Esophagus squamous epithelium (tissue), 5 donors: Measurements from ENCODE around the gene EFHC2. TPM values are rescaled to one million over a fixed set of nuclear protein-coding genes. Genes with fewer than 3 reads are reported as not detected.

Experiments used
- DNase-seq: peaks from one replicate; lab custom pipeline; 2025; lab: John Stamatoyannopoulos, UW
- H3K27ac ChIP-seq, 4 donors: fragments of 200-600 bp; sonication (generic); one replicate each; pipeline ENCODE4 v1.5.1; 2016 to 2019; ENCODE audit warnings: mild to moderate bottlenecking in 1 of 4
- H3K27me3 ChIP-seq, 4 donors: fragments of 200-600 bp; sonication (generic); 1 replicate in 3 of 4; 2 replicates in 1 of 4; pipeline versions ENCODE4 v1.5.1 to v1.6.0; 2017 to 2021; ENCODE audit warnings: antibody characterized with exemption in 1 of 4
- H3K36me3 ChIP-seq, 3 donors: fragments of 200-600 bp; sonication (generic); one replicate each; pipeline ENCODE4 v1.5.1; 2016 to 2019
- H3K4me1 ChIP-seq, 3 donors: fragments of 200-600 bp; sonication (generic); one replicate each; pipeline ENCODE4 v1.5.1; 2017 to 2019
- H3K4me3 ChIP-seq, 4 donors: fragments of 200-600 bp; sonication (generic); 1 replicate in 3 of 4; 2 replicates in 1 of 4; pipeline ENCODE4 v1.5.1; 2016 to 2019; ENCODE audit warnings: mild to moderate bottlenecking in 2 of 4, moderate library complexity in 1 of 4
- H3K9me3 ChIP-seq, 3 donors: fragments of 200-600 bp; sonication (generic); one replicate each; pipeline ENCODE4 v1.5.1; 2016 to 2019
- POLR2A ChIP-seq, 4 donors: fragments of 450-650 bp; IDR thresholded peaks; one replicate each; pipeline ENCODE4 v1.6.1; 2017; ENCODE audit warnings: antibody characterized with exemption in 4 of 4, mild to moderate bottlenecking in 4 of 4, moderate library complexity in 3 of 4
- WGBS, 2 donors: methylation state at CpG; one replicate each; pipeline ENCODE4 v1.1.5; 2018; 5-methylcytosine and 5-hydroxymethylcytosine counted together
- intact Hi-C: fragments of 100-400 bp; cut with DNase I; formaldehyde crosslinking; loops from one replicate; pipeline ENCODE4 v1.15.0; 2022
- total RNA-seq, 4 donors: library from RNA; depleted of rRNA; stranded (reverse); fragments of >200 nt; gene quantifications; one replicate each; pipeline ENCODE4 v1.1.0, GENCODE V29; 2016
- TF ChIP-seq, protein P1 (sequence below), 6 experiments: fragments of 450-650 bp in 4 of 6; fragments of 200-600 bp in 2 of 6; sonication (generic) in 2 of 6; IDR thresholded peaks; one replicate each; pipeline ENCODE4 v1.5.1; 2016 to 2019; ENCODE audit warnings: antibody characterized with exemption in 6 of 6, mild to moderate bottlenecking in 4 of 6, moderate library complexity in 4 of 6
- donor health status: DM: yes; HTN: yes; CAD: no.

Gene EFHC2
- total RNA-seq, 4 donors from 2014 or later = 0.22 to 3.1 (median 2.0) TPM

GRCh38 chrX:44247468-44247867 lies 96.0 kb downstream of the EFHC2 start:
- intact Hi-C loops = no loop called here
- H3K27me3 ChIP-seq = no peaks in the 10 kb centered on the region
- no peaks in the 10 kb centered on the region for H3K9me3 ChIP-seq

GRCh38 chrX:44246826-44247225 lies 96.6 kb downstream of the EFHC2 start:
- H3K27me3 ChIP-seq = no peaks in the 10 kb centered on the region
- no peaks in the 10 kb centered on the region for H3K4me1 ChIP-seq
- H3K9me3 ChIP-seq = no peaks in the 10 kb centered on the region
- H3K27ac ChIP-seq = no peak overlapping the region
- H3K4me3 ChIP-seq = no peak overlapping the region
- no peak for DNase-seq
- intact Hi-C loops = no loop called here
- H3K36me3 ChIP-seq = no peaks in the 10 kb centered on the region
- 49 to 80% methylated on average over 2 of the region's 2 CpGs for WGBS, 2 donors
- TF ChIP-seq, protein P1, sequence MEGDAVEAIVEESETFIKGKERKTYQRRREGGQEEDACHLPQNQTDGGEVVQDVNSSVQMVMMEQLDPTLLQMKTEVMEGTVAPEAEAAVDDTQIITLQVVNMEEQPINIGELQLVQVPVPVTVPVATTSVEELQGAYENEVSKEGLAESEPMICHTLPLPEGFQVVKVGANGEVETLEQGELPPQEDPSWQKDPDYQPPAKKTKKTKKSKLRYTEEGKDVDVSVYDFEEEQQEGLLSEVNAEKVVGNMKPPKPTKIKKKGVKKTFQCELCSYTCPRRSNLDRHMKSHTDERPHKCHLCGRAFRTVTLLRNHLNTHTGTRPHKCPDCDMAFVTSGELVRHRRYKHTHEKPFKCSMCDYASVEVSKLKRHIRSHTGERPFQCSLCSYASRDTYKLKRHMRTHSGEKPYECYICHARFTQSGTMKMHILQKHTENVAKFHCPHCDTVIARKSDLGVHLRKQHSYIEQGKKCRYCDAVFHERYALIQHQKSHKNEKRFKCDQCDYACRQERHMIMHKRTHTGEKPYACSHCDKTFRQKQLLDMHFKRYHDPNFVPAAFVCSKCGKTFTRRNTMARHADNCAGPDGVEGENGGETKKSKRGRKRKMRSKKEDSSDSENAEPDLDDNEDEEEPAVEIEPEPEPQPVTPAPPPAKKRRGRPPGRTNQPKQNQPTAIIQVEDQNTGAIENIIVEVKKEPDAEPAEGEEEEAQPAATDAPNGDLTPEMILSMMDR (IDR thresholded peaks at IDR 0.05) = no peak
- TF ChIP-seq POLR2A (IDR thresholded peaks at IDR 0.05) = no peak

More at GRCh38 chrX:44247468-44247867, 96.0 kb downstream of the EFHC2 start:
- 79 to 100% methylated on average over 4 of the region's 4 CpGs for WGBS, 2 donors
- TF ChIP-seq POLR2A (IDR thresholded peaks at IDR 0.05) = no peak
- TF ChIP-seq, protein P1 (IDR thresholded peaks at IDR 0.05) = no peak
- Histone ChIP-seq H3K4me1 (no peaks in the 10 kb centered on the region), H3K4me3 (no peak overlapping the region), H3K27ac (no peak overlapping the region), H3K36me3 (no peaks in the 10 kb centered on the region)
- no peak for DNase-seq

DNA sequence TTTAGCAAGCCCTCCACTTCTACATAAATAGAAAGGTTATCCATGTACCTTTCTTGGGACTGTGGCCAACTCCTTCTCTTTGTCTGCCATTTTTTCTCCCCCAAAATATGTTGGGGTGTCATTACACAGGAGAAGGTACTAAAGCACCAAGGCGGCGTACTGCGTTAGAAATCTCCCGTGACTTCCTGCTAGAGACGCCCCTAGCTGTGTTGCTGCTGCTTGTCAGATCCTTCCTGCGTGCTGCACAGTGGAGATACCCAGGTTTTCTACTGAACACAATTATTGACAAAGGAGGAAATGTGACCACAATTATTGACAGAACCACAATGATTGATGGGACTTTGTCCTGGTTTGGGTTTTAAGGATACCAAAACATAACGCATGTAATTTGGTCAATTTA lies 97.7 kb downstream of the EFHC2 start:
- DNase-seq = no peak
- TF ChIP-seq, protein P1 (IDR thresholded peaks at IDR 0.05) = no peak
- no peak for TF ChIP-seq POLR2A (IDR thresholded peaks at IDR 0.05)
- Histone ChIP-seq H3K27me3 (no peaks in the 10 kb centered on the region), H3K27ac (no peak overlapping the region), H3K9me3 (no peaks in the 10 kb centered on the region), H3K4me1 (no peaks in the 10 kb centered on the region), H3K4me3 (no peak overlapping the region), H3K36me3 (no peaks in the 10 kb centered on the region)
- 59 to 91% methylated on average over 5 to 7 of the region's 7 CpGs for WGBS, 2 donors
- intact Hi-C loops = no loop called here

DNA sequence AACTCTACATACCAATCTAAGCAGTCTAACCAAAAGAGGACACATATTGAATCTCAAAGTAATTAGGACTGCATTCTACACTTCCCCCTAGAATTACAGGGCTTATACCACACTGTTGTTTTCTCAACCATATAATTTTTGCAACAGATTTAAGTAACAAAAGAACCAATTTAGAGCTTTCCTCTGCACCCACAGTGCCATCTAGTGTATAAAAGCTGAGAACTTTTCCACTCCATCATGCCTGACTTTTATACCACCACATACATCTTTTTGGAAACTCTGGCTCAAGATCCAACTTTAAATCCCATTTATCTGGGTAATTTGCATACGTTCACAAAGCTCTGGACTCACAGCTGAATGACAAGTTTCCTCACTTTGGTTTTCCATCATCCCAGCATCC lies 99.5 kb downstream of the EFHC2 start:
- no peak for DNase-seq
- H3K27ac ChIP-seq = no peak overlapping the region
- intact Hi-C loops = loop anchor here (5.0 kb wide), 1 partner anchor 287 kb away; no protein-coding TSS in a partner anchor
- no peaks in the 10 kb centered on the region for H3K9me3 ChIP-seq
- WGBS, 2 donors = 18 to 25% methylated on average over 1 of the region's 1 CpG
- no peak for TF ChIP-seq POLR2A (IDR thresholded peaks at IDR 0.05)
- TF ChIP-seq, protein P1 (IDR thresholded peaks at IDR 0.05) = peak in 5 of 6 experiments; percentile 34 to 57 (median 41)
- H3K4me3 ChIP-seq = no peak overlapping the region
- no peaks in the 10 kb centered on the region for H3K4me1 ChIP-seq
- no peaks in the 10 kb centered on the region for H3K36me3 ChIP-seq
- H3K27me3 ChIP-seq = no peaks in the 10 kb centered on the region

GRCh38 chrX:44241546-44241945 lies 101.9 kb downstream of the EFHC2 start:
- no peaks in the 10 kb centered on the region for H3K9me3 ChIP-seq
- no peaks in the 10 kb centered on the region for H3K4me1 ChIP-seq
- H3K36me3 ChIP-seq = no peaks in the 10 kb centered on the region
- WGBS, 2 donors = 70 to 87% methylated on average over 4 of the region's 4 CpGs
- intact Hi-C loops = loop anchor here (5.0 kb wide), 1 partner anchor 284 kb away; no protein-coding TSS in a partner anchor
- DNase-seq = no peak
- TF ChIP-seq, protein P1 (IDR thresholded peaks at IDR 0.05) = no peak
- TF ChIP-seq POLR2A (IDR thresholded peaks at IDR 0.05) = no peak
- H3K27ac ChIP-seq = no peak overlapping the region
- no peak overlapping the region for H3K4me3 ChIP-seq
- no peaks in the 10 kb centered on the region for H3K27me3 ChIP-seq
